SK-N-SH treated with all-trans-retinoic acid at 6 μM for 48 hours (cell line): ENCODE measurements around the gene IQSEC2.
A peak's percentile ranks its signal among the peaks of the same experiment; 100 is the strongest.

Source experiments
- ATAC-seq: fragments of 200-7000 bp; cut with Tn5 transposase; 3 replicates; pipeline ENCODE4 v1.9.1; 2020; ENCODE audit warnings: mild to moderate bottlenecking, moderate library complexity
- ARNTL ChIP-seq: fragments of 450-650 bp; formaldehyde crosslinking; IDR thresholded peaks from 2 replicates; pipeline ENCODE4 v1.5.0; 2020; ENCODE audit warnings: low read depth, mild to moderate bottlenecking, moderate library complexity, borderline replicate concordance
- BACH2 ChIP-seq: fragments of 250-450 bp; sonication (Bioruptor Pico); IDR thresholded peaks from 2 replicates; pipeline ENCODE4 v1.9.0; 2021; ENCODE audit warnings: mild to moderate bottlenecking, borderline replicate concordance
- CSDC2 ChIP-seq: fragments of 250-450 bp; sonication (Bioruptor Pico); IDR thresholded peaks from 2 replicates; pipeline ENCODE4 v1.5.0; 2020; ENCODE audit warnings: mild to moderate bottlenecking, moderate library complexity
- GLIS3 ChIP-seq: fragments of 250-450 bp; sonication (Bioruptor Pico); IDR thresholded peaks from 2 replicates; pipeline ENCODE4 v1.5.0; 2020; ENCODE audit warnings: mild to moderate bottlenecking, moderate library complexity
- ISL1 ChIP-seq: fragments of 250-450 bp; sonication (Bioruptor Pico); IDR thresholded peaks from 2 replicates; pipeline ENCODE4 v2.1.2; 2022; ENCODE audit warnings: mild to moderate bottlenecking, moderate library complexity
- OSR1 ChIP-seq: fragments of 250-450 bp; sonication (Bioruptor Pico); IDR thresholded peaks from 2 replicates; pipeline ENCODE4 v1.8.0; 2022; ENCODE audit warnings: moderate library complexity, mild to moderate bottlenecking, inconsistent platforms
- PPARA ChIP-seq: fragments of 250-450 bp; sonication (Bioruptor Pico); IDR thresholded peaks from 2 replicates; pipeline ENCODE4 v1.5.0; 2020; ENCODE audit warnings: mild to moderate bottlenecking, borderline replicate concordance
- RARB ChIP-seq: fragments of 250-450 bp; sonication (Bioruptor Pico); IDR thresholded peaks from 2 replicates; pipeline ENCODE4 v1.8.0; 2021; ENCODE audit warnings: mild to moderate bottlenecking, moderate library complexity
- SNAI2 ChIP-seq: fragments of 250-450 bp; sonication (Bioruptor Pico); IDR thresholded peaks from 2 replicates; pipeline ENCODE4 v1.5.0; 2020; ENCODE audit warnings: mild to moderate bottlenecking, moderate library complexity
- TCF4 ChIP-seq: fragments of 250-450 bp; sonication (Bioruptor Pico); IDR thresholded peaks from 2 replicates; pipeline ENCODE4 v1.8.0; 2021; ENCODE audit warnings: mild to moderate bottlenecking, moderate library complexity, borderline replicate concordance
- TOX ChIP-seq: fragments of 250-450 bp; sonication (Bioruptor Pico); IDR thresholded peaks from 2 replicates; pipeline ENCODE4 v1.8.0; 2021; ENCODE audit warnings: mild to moderate bottlenecking, moderate library complexity, borderline replicate concordance
- ZC3H10 ChIP-seq: fragments of 250-450 bp; sonication (Bioruptor Pico); IDR thresholded peaks from 2 replicates; pipeline ENCODE4 v1.5.1; 2021; ENCODE audit warnings: mild to moderate bottlenecking, moderate library complexity
- ZFP3 ChIP-seq: fragments of 250-450 bp; sonication (Bioruptor Pico); IDR thresholded peaks from 2 replicates; pipeline ENCODE4 v1.5.0; 2020; ENCODE audit warnings: mild to moderate bottlenecking, moderate library complexity
- ZFP30 ChIP-seq: fragments of 450-650 bp; formaldehyde crosslinking; IDR thresholded peaks from 2 replicates; pipeline ENCODE4 v1.5.0; 2022; ENCODE audit warnings: mild to moderate bottlenecking, moderate library complexity
- ZNF565 ChIP-seq: fragments of 450-650 bp; formaldehyde crosslinking; conservative IDR thresholded peaks from 2 replicates; pipeline ENCODE4 v1.5.0; 2020; ENCODE audit warnings: low read depth, mild to moderate bottlenecking, moderate library complexity
- ZNF70 ChIP-seq: fragments of 450-650 bp; formaldehyde crosslinking; IDR thresholded peaks from 2 replicates; pipeline ENCODE4 v1.5.0; 2020; ENCODE audit warnings: mild to moderate bottlenecking, moderate library complexity
- ZNF8 ChIP-seq: fragments of 450-650 bp; formaldehyde crosslinking; IDR thresholded peaks from 2 replicates; pipeline ENCODE4 v1.5.0; 2020; ENCODE audit warnings: mild to moderate bottlenecking, moderate library complexity
- TF ChIP-seq, protein P1 (sequence below): fragments of 250-450 bp; sonication (Bioruptor Pico); IDR thresholded peaks from 2 replicates; pipeline ENCODE4 v1.8.0; 2021; ENCODE audit warnings: low read depth, mild to moderate bottlenecking, moderate library complexity, borderline replicate concordance
- TF ChIP-seq, protein P2 (sequence below): fragments of 250-450 bp; sonication (Bioruptor Pico); IDR thresholded peaks from 2 replicates; pipeline ENCODE4 v1.5.1; 2020; ENCODE audit warnings: low read depth, mild to moderate bottlenecking, moderate library complexity
- TF ChIP-seq, protein P3 (sequence below): fragments of 250-450 bp; sonication (Bioruptor Pico); IDR thresholded peaks from 2 replicates; pipeline ENCODE4 v1.5.1; 2021; ENCODE audit warnings: mild to moderate bottlenecking, moderate library complexity

The IQSEC2 gene

GRCh38 chrX:53290441-53291041 lies 9.2 kb upstream of the IQSEC2 start:
- no peak for ATAC-seq
- no peak for TF ChIP-seq ZNF8 (CRISPR knock-in tag)
- TF ChIP-seq ISL1 (CRISPR knock-in tag): no peak
- no peak for TF ChIP-seq CSDC2 (CRISPR knock-in tag)
- TF ChIP-seq PPARA (CRISPR knock-in tag): no peak
- TF ChIP-seq GLIS3 (CRISPR knock-in tag): no peak
- no peak for TF ChIP-seq SNAI2 (CRISPR knock-in tag)
- no peak for TF ChIP-seq BACH2
- TF ChIP-seq ZFP30 (CRISPR knock-in tag): no peak
- TF ChIP-seq ZC3H10: no peak
- TF ChIP-seq, protein P1, sequence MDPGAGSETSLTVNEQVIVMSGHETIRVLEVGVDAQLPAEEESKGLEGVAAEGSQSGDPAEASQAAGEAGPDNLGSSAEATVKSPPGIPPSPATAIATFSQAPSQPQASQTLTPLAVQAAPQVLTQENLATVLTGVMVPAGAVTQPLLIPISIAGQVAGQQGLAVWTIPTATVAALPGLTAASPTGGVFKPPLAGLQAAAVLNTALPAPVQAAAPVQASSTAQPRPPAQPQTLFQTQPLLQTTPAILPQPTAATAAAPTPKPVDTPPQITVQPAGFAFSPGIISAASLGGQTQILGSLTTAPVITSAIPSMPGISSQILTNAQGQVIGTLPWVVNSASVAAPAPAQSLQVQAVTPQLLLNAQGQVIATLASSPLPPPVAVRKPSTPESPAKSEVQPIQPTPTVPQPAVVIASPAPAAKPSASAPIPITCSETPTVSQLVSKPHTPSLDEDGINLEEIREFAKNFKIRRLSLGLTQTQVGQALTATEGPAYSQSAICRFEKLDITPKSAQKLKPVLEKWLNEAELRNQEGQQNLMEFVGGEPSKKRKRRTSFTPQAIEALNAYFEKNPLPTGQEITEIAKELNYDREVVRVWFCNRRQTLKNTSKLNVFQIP: no peak
- TF ChIP-seq TOX (CRISPR knock-in tag): no peak

- peak; percentile 44 for ATAC-seq
- TF ChIP-seq ZNF8 (CRISPR knock-in tag) (no peak), ZNF565 (no peak), ZNF70 (no peak), ZFP30 (CRISPR knock-in tag) (no peak)
Observed at GRCh38 chrX:53288189-53288588, 6.8 kb upstream of the IQSEC2 start.

GRCh38 chrX:53287493-53288138 lies 6.2 kb upstream of the IQSEC2 start:
- ATAC-seq: peak; percentile 92
- peak; percentile 64; the same call in 1 of the 2 replicates for TF ChIP-seq TCF4 (CRISPR knock-in tag)
- TF ChIP-seq OSR1: no peak
- no peak for TF ChIP-seq ZC3H10
- peak; percentile 78; the same call in 1 of the 2 replicates for TF ChIP-seq ZFP3 (CRISPR knock-in tag)
- TF ChIP-seq, protein P2, sequence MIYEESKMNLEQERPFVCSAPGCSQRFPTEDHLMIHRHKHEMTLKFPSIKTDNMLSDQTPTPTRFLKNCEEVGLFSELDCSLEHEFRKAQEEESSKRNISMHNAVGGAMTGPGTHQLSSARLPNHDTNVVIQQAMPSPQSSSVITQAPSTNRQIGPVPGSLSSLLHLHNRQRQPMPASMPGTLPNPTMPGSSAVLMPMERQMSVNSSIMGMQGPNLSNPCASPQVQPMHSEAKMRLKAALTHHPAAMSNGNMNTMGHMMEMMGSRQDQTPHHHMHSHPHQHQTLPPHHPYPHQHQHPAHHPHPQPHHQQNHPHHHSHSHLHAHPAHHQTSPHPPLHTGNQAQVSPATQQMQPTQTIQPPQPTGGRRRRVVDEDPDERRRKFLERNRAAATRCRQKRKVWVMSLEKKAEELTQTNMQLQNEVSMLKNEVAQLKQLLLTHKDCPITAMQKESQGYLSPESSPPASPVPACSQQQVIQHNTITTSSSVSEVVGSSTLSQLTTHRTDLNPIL (CRISPR knock-in tag): no peak
- TF ChIP-seq, all 23 proteins: peak for 2

DNA sequence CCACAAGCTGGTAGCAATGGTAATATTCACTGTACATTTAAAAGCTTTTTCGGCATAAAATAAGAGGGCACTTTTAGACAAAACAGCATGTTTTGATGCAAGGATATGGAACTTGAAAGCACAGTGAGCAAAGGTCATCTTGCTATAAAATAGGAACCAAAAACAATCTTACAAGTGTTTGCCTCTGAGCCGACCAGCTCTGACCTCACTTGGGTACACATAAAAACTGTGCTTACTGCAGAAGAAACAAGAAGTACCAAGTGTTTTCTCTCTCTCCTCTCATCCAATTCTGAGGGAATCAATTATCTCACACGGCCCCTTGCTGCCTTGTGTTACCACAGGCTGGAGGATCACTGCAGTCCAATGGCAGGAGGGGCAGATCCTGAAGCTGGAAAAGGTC lies 4.8 kb upstream of the IQSEC2 start:
- no peak for ATAC-seq
- TF ChIP-seq ISL1 (CRISPR knock-in tag) (no peak), ZNF70 (no peak), TOX (CRISPR knock-in tag) (no peak), TCF4 (CRISPR knock-in tag) (no peak), ZFP30 (CRISPR knock-in tag) (no peak), ZNF8 (CRISPR knock-in tag) (no peak), ZC3H10 (no peak), CSDC2 (CRISPR knock-in tag) (no peak), RARB (CRISPR knock-in tag) (no peak), ZFP3 (CRISPR knock-in tag) (no peak), PPARA (CRISPR knock-in tag) (no peak), ARNTL (CRISPR knock-in tag) (no peak), ZNF565 (no peak)
- TF ChIP-seq, protein P2 (CRISPR knock-in tag): no peak
- TF ChIP-seq, protein P1: no peak
- TF ChIP-seq, protein P3, sequence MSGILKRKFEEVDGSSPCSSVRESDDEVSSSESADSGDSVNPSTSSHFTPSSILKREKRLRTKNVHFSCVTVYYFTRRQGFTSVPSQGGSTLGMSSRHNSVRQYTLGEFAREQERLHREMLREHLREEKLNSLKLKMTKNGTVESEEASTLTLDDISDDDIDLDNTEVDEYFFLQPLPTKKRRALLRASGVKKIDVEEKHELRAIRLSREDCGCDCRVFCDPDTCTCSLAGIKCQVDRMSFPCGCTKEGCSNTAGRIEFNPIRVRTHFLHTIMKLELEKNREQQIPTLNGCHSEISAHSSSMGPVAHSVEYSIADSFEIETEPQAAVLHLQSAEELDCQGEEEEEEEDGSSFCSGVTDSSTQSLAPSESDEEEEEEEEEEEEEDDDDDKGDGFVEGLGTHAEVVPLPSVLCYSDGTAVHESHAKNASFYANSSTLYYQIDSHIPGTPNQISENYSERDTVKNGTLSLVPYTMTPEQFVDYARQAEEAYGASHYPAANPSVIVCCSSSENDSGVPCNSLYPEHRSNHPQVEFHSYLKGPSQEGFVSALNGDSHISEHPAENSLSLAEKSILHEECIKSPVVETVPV: no peak
